Liver (tissue), 9 donors: ENCODE results near the gene KIF1A. TPM values are rescaled to one million over a fixed set of nuclear protein-coding genes. Genes with fewer than 3 reads are reported as not detected.

Experiments
- DNase-seq: peaks from one replicate; pipeline ENCODE4 v3.0.0-alpha.2; 2017; ENCODE audit warnings: low spot score
- H3K27ac ChIP-seq, 2 donors: one replicate each; pipeline ENCODE4 v1.7.0; 2013; ENCODE audit warnings: inconsistent platforms in 2 of 2, low read length in 2 of 2, control low read depth in 1 of 2, low read depth in 1 of 2, mild to moderate bottlenecking in 1 of 2
- H3K27me3 ChIP-seq, 4 donors: one replicate each; pipeline versions ENCODE4 v1.6.1 to v1.7.0; 2013; ENCODE audit warnings: low read length in 3 of 4, inconsistent platforms in 1 of 4, mild to moderate bottlenecking in 1 of 4, moderate library complexity in 1 of 4; ENCODE audit not compliant: control insufficient read depth in 4 of 4, insufficient read depth in 4 of 4
- H3K36me3 ChIP-seq, 4 donors: one replicate each; pipeline versions ENCODE4 v1.6.1 to v1.7.0; 2013; ENCODE audit warnings: low read length in 3 of 4, mild to moderate bottlenecking in 3 of 4, low read depth in 1 of 4, moderate library complexity in 1 of 4; ENCODE audit not compliant: control insufficient read depth in 4 of 4, insufficient read depth in 3 of 4
- H3K4me1 ChIP-seq, 4 donors: one replicate each; pipeline versions ENCODE4 v1.6.1 to v1.7.0; 2013; ENCODE audit warnings: low read length in 3 of 4, mild to moderate bottlenecking in 3 of 4, moderate library complexity in 1 of 4; ENCODE audit not compliant: control insufficient read depth in 4 of 4, insufficient read depth in 4 of 4
- H3K4me3 ChIP-seq, 3 donors: one replicate each; pipeline versions ENCODE4 v1.6.1 to v1.7.0; 2013; ENCODE audit warnings: low read length in 3 of 3, control low read depth in 1 of 3, low read depth in 1 of 3, mild to moderate bottlenecking in 1 of 3
- H3K9ac ChIP-seq, 2 donors: one replicate each; pipeline ENCODE4 v1.7.0; 2013; ENCODE audit warnings: low read length in 2 of 2, mild to moderate bottlenecking in 2 of 2, moderate library complexity in 2 of 2, control low read depth in 1 of 2, low read depth in 1 of 2
- H3K9me3 ChIP-seq, 4 donors: one replicate each; pipeline versions ENCODE4 v1.6.1 to v1.7.0; 2013; ENCODE audit warnings: low read length in 3 of 4; ENCODE audit not compliant: control insufficient read depth in 4 of 4
- EGR1 ChIP-seq, 2 donors: IDR thresholded peaks; 2 replicates each; pipeline ENCODE4 v1.6.1; 2016 to 2018; ENCODE audit warnings: antibody characterized with exemption in 2 of 2, low read depth in 2 of 2
- FOXA1 ChIP-seq: IDR thresholded peaks from 2 replicates; pipeline ENCODE4 v1.6.1; 2016; ENCODE audit warnings: antibody characterized with exemption
- FOXA2 ChIP-seq: IDR thresholded peaks from 2 replicates; pipeline ENCODE4 v1.6.1; 2016; ENCODE audit warnings: antibody characterized with exemption
- GABPA ChIP-seq, 2 donors: IDR thresholded peaks in 1 of 2; conservative IDR thresholded peaks in 1 of 2; 2 replicates each; pipeline ENCODE4 v1.6.1; 2016; ENCODE audit warnings: antibody characterized with exemption in 2 of 2, mild to moderate bottlenecking in 1 of 2, moderate library complexity in 1 of 2
- HNF4A ChIP-seq, 2 donors: conservative IDR thresholded peaks; 2 replicates each; pipeline ENCODE4 v1.6.1; 2016; ENCODE audit warnings: antibody characterized with exemption in 2 of 2, mild to moderate bottlenecking in 2 of 2
- HNF4G ChIP-seq: IDR thresholded peaks from 2 replicates; pipeline ENCODE4 v1.6.1; 2016; ENCODE audit warnings: antibody characterized with exemption
- JUND ChIP-seq, 2 donors: IDR thresholded peaks; 2 replicates each; pipeline ENCODE4 v1.6.1; 2016; ENCODE audit warnings: antibody characterized with exemption in 2 of 2
- NR2F2 ChIP-seq: IDR thresholded peaks from 2 replicates; pipeline ENCODE4 v1.6.1; 2016; ENCODE audit warnings: antibody characterized with exemption
- RAD21 ChIP-seq, 2 donors: IDR thresholded peaks; 2 replicates each; pipeline ENCODE4 v1.6.1; 2016; ENCODE audit warnings: antibody characterized with exemption in 2 of 2, mild to moderate bottlenecking in 2 of 2
- RXRA ChIP-seq, 2 donors: IDR thresholded peaks; 2 replicates each; pipeline ENCODE4 v1.6.1; 2017 to 2018; ENCODE audit warnings: antibody characterized with exemption in 2 of 2, mild to moderate bottlenecking in 1 of 2
- SP1 ChIP-seq: IDR thresholded peaks from 2 replicates; pipeline ENCODE4 v1.6.1; 2018; ENCODE audit warnings: antibody characterized with exemption, mild to moderate bottlenecking
- TAF1 ChIP-seq: conservative IDR thresholded peaks from 2 replicates; pipeline ENCODE4 v1.6.1; 2016; ENCODE audit warnings: antibody characterized with exemption, mild to moderate bottlenecking
- YY1 ChIP-seq: IDR thresholded peaks from 2 replicates; pipeline ENCODE4 v1.6.1; 2016; ENCODE audit warnings: antibody characterized with exemption, mild to moderate bottlenecking
- WGBS: extraction: QIAGEN DNeasy Blood & Tissue Kit; methylation state at CpG from one replicate; pipeline ENCODE4 v1.1.7; 2013; 5-methylcytosine and 5-hydroxymethylcytosine counted together
- polyA plus RNA-seq, 2 donors: library from polyadenylated mRNA; stranded (reverse) in 1 of 2; unstranded in 1 of 2; fragments of 200-250 nt in 1 of 2; fragments of >200 nt in 1 of 2; fragmentation: Nextera tagmentation in 1 of 2; extraction: Ambion mirVana in 1 of 2; gene quantifications; one replicate each; pipeline versions ENCODE4 v1.2.1 to v1.2.3, GENCODE V29; 2013 to 2015
- total RNA-seq, 2 donors: library from RNA; depleted of rRNA; stranded (reverse); fragments of >200 nt; gene quantifications; one replicate each; pipeline ENCODE4 v1.2.3, GENCODE V29; 2014
- TF ChIP-seq, protein P1 (sequence below): IDR thresholded peaks from 2 replicates; pipeline ENCODE4 v1.6.1; 2016; ENCODE audit warnings: antibody characterized with exemption
- TF ChIP-seq, protein P2 (sequence below): IDR thresholded peaks from 2 replicates; pipeline ENCODE4 v1.6.1; 2016; ENCODE audit warnings: antibody characterized with exemption
- TF ChIP-seq, protein P3 (sequence below): fragments of 150-350 bp; IDR thresholded peaks from 2 replicates; pipeline ENCODE4 v1.5.1; 2017; ENCODE audit warnings: improper control_type of control experiment, low read depth, low read length; ENCODE audit not compliant: missing input control
- TF ChIP-seq, protein P4 (sequence below): IDR thresholded peaks from 2 replicates; pipeline ENCODE4 v1.6.1; 2016; ENCODE audit warnings: antibody characterized with exemption, mild to moderate bottlenecking
- TF ChIP-seq, protein P5 (sequence below): IDR thresholded peaks from 2 replicates; pipeline ENCODE4 v1.6.1; 2016; ENCODE audit warnings: antibody characterized with exemption
- donor health status: healthy.
- donor health status: healthy.
- donor health status: healthy.
- donor health status: healthy.
- donor health status: healthy.

KIF1A gene
- total and polyA plus RNA-seq, 4 donors = 0.03 to 0.21 (median 0.11) TPM

DNA sequence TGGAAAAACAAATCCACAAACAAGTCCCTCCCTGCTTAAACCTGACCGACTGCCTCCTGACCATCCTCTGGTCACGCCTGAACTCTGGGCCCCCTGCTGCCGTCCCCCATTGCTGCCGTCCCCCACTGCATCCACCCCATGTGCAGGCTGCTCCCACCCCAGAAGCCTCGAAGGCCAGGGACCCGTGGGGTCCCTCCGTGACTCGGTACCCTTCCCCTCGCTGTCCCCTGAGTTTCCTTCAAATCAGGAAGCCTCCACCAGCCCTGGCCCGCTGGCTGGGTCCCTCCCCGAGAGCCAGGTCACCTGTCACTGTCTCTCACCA is 30.7 kb upstream of the KIF1A start:
- no peak for DNase-seq
- Histone ChIP-seq H3K27ac (no peak overlapping the region), H3K36me3 (no peaks in the 10 kb centered on the region), H3K27me3 (no peaks in the 10 kb centered on the region), H3K9ac (no peak overlapping the region), H3K4me3 (no peak overlapping the region), H3K4me1 (peaks cover 9 to 35% (median 21%) of the 10 kb centered on the region in 4 donors), H3K9me3 (no peaks in the 10 kb centered on the region)
- 65% methylated on average over 11 of the region's 11 CpGs for WGBS
- TF ChIP-seq YY1 (no peak), HNF4G (no peak), JUND (IDR thresholded peaks at IDR 0.05) (no peak), NR2F2 (no peak), HNF4A (conservative IDR thresholded peaks at IDR 0.05) (no peak), FOXA1 (no peak), TAF1 (no peak)

DNA sequence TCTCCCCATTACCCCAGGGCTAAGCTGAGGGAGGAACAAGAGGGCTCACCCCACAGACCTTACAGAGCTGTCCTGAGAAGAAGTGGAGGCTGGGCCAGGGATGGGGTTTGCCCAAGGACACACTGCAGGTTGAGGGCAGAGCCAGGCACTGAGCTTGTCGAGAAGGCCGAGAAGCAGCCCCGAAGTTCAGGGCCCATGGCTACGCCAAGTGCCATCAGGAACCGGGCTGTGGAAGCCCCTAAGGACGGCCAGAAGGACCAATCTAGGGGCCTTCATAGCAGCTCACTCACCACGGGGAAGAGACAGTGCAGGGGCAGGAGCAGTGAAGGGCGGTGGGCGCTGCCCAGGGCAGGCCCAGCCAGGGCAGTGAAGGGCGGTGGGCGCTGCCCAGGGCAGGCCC is 30.0 kb upstream of the KIF1A start:
- H3K27me3 ChIP-seq = no peaks in the 10 kb centered on the region
- H3K4me1 ChIP-seq = peaks cover 7 to 30% (median 20%) of the 10 kb centered on the region in 4 donors
- H3K36me3 ChIP-seq = no peaks in the 10 kb centered on the region
- H3K27ac ChIP-seq = no peak overlapping the region
- WGBS = 92% methylated on average over 11 of the region's 11 CpGs
- H3K9me3 ChIP-seq = no peaks in the 10 kb centered on the region
- H3K4me3 ChIP-seq = no peak overlapping the region
- no peak for DNase-seq
- TF ChIP-seq SP1 (no peak), GABPA (IDR thresholded peaks at IDR 0.05 in 1 of 2, conservative IDR thresholded peaks at IDR 0.05 in 1 of 2) (no peak), YY1 (no peak), RXRA (IDR thresholded peaks at IDR 0.05) (no peak)
- H3K9ac ChIP-seq = no peak overlapping the region

DNA sequence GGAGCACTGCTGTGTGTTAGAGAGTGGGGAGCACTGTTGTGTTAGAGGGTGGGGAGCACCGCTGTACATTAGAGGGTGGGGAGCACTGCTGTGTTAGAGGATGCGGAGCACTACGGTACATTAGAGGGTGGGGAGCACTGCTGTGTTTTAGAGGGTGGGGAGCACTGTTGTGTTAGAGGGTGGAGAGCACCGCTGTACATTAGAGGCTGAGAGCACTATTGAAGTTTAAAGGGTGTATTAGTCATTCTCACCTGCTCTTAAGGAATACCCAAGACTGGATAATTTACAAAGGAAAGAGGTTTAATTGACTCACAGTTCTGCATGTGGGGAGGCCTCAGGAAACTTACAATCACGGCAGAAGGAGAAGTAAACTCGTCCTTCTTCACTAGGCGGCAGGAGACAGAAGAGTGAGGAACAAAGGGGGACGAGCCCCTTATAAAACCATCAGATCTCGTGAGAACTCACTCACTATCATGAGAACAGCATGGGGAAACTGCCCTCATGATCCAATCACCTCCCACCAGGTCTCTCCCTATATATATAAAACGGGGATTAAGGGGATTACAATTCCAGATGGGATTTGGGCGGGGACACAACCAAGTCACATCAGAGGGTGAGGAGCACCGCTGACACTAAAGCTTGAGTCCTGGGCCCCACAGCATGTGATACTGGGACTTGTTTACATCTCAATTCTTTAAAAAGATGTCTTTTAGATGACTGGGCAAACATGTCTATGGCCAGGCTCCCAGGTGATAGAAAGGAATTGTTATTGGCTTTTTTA is 29.1 kb upstream of the KIF1A start:
- H3K9ac ChIP-seq = no peak overlapping the region
- H3K4me3 ChIP-seq = no peak overlapping the region
- H3K4me1 ChIP-seq = peaks cover 7 to 28% (median 20%) of the 10 kb centered on the region in 4 donors
- H3K36me3 ChIP-seq = no peaks in the 10 kb centered on the region
- DNase-seq = no peak
- H3K27ac ChIP-seq = no peak overlapping the region
- WGBS = 87% methylated on average over 12 of the region's 12 CpGs
- TF ChIP-seq NR2F2 (no peak), TAF1 (no peak), HNF4A (conservative IDR thresholded peaks at IDR 0.05) (no peak), EGR1 (IDR thresholded peaks at IDR 0.05; ENCODE audit: low read depth in 2 of 2) (no peak), FOXA2 (no peak), JUND (IDR thresholded peaks at IDR 0.05) (no peak), FOXA1 (no peak), SP1 (no peak), RXRA (IDR thresholded peaks at IDR 0.05) (no peak), YY1 (no peak), RAD21 (IDR thresholded peaks at IDR 0.05) (no peak), HNF4G (no peak), GABPA (IDR thresholded peaks at IDR 0.05 in 1 of 2, conservative IDR thresholded peaks at IDR 0.05 in 1 of 2) (no peak)
- TF ChIP-seq, protein P1, sequence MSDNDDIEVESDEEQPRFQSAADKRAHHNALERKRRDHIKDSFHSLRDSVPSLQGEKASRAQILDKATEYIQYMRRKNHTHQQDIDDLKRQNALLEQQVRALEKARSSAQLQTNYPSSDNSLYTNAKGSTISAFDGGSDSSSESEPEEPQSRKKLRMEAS = no peak
- TF ChIP-seq, protein P2, sequence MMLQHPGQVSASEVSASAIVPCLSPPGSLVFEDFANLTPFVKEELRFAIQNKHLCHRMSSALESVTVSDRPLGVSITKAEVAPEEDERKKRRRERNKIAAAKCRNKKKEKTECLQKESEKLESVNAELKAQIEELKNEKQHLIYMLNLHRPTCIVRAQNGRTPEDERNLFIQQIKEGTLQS = no peak
- TF ChIP-seq, protein P3, sequence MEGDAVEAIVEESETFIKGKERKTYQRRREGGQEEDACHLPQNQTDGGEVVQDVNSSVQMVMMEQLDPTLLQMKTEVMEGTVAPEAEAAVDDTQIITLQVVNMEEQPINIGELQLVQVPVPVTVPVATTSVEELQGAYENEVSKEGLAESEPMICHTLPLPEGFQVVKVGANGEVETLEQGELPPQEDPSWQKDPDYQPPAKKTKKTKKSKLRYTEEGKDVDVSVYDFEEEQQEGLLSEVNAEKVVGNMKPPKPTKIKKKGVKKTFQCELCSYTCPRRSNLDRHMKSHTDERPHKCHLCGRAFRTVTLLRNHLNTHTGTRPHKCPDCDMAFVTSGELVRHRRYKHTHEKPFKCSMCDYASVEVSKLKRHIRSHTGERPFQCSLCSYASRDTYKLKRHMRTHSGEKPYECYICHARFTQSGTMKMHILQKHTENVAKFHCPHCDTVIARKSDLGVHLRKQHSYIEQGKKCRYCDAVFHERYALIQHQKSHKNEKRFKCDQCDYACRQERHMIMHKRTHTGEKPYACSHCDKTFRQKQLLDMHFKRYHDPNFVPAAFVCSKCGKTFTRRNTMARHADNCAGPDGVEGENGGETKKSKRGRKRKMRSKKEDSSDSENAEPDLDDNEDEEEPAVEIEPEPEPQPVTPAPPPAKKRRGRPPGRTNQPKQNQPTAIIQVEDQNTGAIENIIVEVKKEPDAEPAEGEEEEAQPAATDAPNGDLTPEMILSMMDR = no peak
- TF ChIP-seq, protein P4, sequence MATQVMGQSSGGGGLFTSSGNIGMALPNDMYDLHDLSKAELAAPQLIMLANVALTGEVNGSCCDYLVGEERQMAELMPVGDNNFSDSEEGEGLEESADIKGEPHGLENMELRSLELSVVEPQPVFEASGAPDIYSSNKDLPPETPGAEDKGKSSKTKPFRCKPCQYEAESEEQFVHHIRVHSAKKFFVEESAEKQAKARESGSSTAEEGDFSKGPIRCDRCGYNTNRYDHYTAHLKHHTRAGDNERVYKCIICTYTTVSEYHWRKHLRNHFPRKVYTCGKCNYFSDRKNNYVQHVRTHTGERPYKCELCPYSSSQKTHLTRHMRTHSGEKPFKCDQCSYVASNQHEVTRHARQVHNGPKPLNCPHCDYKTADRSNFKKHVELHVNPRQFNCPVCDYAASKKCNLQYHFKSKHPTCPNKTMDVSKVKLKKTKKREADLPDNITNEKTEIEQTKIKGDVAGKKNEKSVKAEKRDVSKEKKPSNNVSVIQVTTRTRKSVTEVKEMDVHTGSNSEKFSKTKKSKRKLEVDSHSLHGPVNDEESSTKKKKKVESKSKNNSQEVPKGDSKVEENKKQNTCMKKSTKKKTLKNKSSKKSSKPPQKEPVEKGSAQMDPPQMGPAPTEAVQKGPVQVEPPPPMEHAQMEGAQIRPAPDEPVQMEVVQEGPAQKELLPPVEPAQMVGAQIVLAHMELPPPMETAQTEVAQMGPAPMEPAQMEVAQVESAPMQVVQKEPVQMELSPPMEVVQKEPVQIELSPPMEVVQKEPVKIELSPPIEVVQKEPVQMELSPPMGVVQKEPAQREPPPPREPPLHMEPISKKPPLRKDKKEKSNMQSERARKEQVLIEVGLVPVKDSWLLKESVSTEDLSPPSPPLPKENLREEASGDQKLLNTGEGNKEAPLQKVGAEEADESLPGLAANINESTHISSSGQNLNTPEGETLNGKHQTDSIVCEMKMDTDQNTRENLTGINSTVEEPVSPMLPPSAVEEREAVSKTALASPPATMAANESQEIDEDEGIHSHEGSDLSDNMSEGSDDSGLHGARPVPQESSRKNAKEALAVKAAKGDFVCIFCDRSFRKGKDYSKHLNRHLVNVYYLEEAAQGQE = no peak
- TF ChIP-seq, protein P5, sequence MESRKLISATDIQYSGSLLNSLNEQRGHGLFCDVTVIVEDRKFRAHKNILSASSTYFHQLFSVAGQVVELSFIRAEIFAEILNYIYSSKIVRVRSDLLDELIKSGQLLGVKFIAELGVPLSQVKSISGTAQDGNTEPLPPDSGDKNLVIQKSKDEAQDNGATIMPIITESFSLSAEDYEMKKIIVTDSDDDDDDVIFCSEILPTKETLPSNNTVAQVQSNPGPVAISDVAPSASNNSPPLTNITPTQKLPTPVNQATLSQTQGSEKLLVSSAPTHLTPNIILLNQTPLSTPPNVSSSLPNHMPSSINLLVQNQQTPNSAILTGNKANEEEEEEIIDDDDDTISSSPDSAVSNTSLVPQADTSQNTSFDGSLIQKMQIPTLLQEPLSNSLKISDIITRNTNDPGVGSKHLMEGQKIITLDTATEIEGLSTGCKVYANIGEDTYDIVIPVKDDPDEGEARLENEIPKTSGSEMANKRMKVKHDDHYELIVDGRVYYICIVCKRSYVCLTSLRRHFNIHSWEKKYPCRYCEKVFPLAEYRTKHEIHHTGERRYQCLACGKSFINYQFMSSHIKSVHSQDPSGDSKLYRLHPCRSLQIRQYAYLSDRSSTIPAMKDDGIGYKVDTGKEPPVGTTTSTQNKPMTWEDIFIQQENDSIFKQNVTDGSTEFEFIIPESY = no peak
- H3K27me3 ChIP-seq = no peaks in the 10 kb centered on the region
- H3K9me3 ChIP-seq = no peaks in the 10 kb centered on the region
